Thoracic aorta (tissue), 2 donors: ENCODE results near the gene SLC9A8. TPM values are rescaled to one million over a fixed set of nuclear protein-coding genes. Genes with fewer than 3 reads are reported as not detected.

Experiments
- ATAC-seq: fragments of 150-250 bp; one replicate; pipeline ENCODE4 v1.8.0; 2017; ENCODE audit warnings: low read depth; ENCODE audit not compliant: insufficient number of reproducible peaks, low FRiP score
- DNase-seq: peaks from one replicate; pipeline ENCODE4 v3.0.0-alpha.2; 2020; ENCODE audit warnings: low spot score
- H3K27ac ChIP-seq, 2 donors: fragments of 200-600 bp; sonication (generic); 1 replicate in 1 of 2; 2 replicates in 1 of 2; pipeline ENCODE4 v1.5.1; 2016; ENCODE audit warnings: mild to moderate bottlenecking in 2 of 2, moderate library complexity in 2 of 2
- H3K27me3 ChIP-seq: fragments of 200-600 bp; sonication (generic); replicated peaks from 2 replicates; pipeline ENCODE4 v1.6.0; 2016; ENCODE audit warnings: mild to moderate bottlenecking; ENCODE audit not compliant: insufficient read depth
- H3K36me3 ChIP-seq: fragments of 200-600 bp; sonication (generic); one replicate; pipeline ENCODE4 v1.5.1; 2016
- H3K4me1 ChIP-seq, 2 donors: fragments of 200-600 bp; sonication (generic); 1 replicate in 1 of 2; 2 replicates in 1 of 2; pipeline versions ENCODE4 v1.5.1 to v1.6.0; 2016; ENCODE audit warnings: low read depth in 2 of 2, mild to moderate bottlenecking in 1 of 2; ENCODE audit not compliant: control insufficient read depth in 1 of 2
- H3K4me3 ChIP-seq: fragments of 200-600 bp; sonication (generic); 2 replicates; pipeline ENCODE4 v1.5.1; 2016; ENCODE audit warnings: mild to moderate bottlenecking
- H3K9me3 ChIP-seq: fragments of 200-600 bp; sonication (generic); 2 replicates; pipeline ENCODE4 v1.5.1; 2016
- CTCF ChIP-seq: fragments of 200-600 bp; sonication (generic); IDR thresholded peaks from one replicate; pipeline ENCODE4 v1.5.1; 2019; ENCODE audit warnings: antibody characterized with exemption
- total RNA-seq, 2 donors: library from RNA; depleted of rRNA; stranded (reverse); fragments of >200 nt; gene quantifications; one replicate each; pipeline versions ENCODE4 v1.1.0 to v1.2.3, GENCODE V29; 2016

The SLC9A8 gene
- total RNA-seq, 2 donors from 2014 or later: 9.2 to 14.3 TPM

- DNase-seq: no peak
- Histone ChIP-seq H3K9me3 (no peaks in the 10 kb centered on the region), H3K4me1 (peaks cover 3 to 5% of the 10 kb centered on the region in 2 donors), H3K36me3 (no peaks in the 10 kb centered on the region), H3K27ac (peak overlapping the region in 1 of 2 donors; percentile 5), H3K4me3 (peak overlapping the region; percentile 40), H3K27me3 (no peaks in the 10 kb centered on the region)
- TF ChIP-seq CTCF: peak; percentile 86
- ATAC-seq: peak; percentile 51
Measured at GRCh38 chr20:49928411-49929141, 115.9 kb downstream of the SLC9A8 start.

GRCh38 chr20:49929142-49929494 is 116.5 kb downstream of the SLC9A8 start:
- no peaks in the 10 kb centered on the region for H3K9me3 ChIP-seq
- H3K4me1 ChIP-seq: peaks cover 3 to 5% of the 10 kb centered on the region in 2 donors
- DNase-seq (no peak), ATAC-seq (no peak)
- H3K4me3 ChIP-seq: peak overlapping the region; percentile 40
- no peaks in the 10 kb centered on the region for H3K27me3 ChIP-seq
- no peak overlapping the region for H3K27ac ChIP-seq
- TF ChIP-seq CTCF: no peak
- no peaks in the 10 kb centered on the region for H3K36me3 ChIP-seq

GRCh38 chr20:49935746-49936152 is 123.1 kb downstream of the SLC9A8 start:
- peak; percentile 6 for ATAC-seq
- Histone ChIP-seq H3K36me3 (peaks cover 3% of the 10 kb centered on the region), H3K4me3 (peak overlapping the region; percentile 100), H3K27ac (peak overlapping the region; percentile 41 to 46), H3K4me1 (peaks cover 27 to 32% of the 10 kb centered on the region in 2 donors), H3K9me3 (no peaks in the 10 kb centered on the region), H3K27me3 (no peaks in the 10 kb centered on the region)
- TF ChIP-seq CTCF: no peak
- no peak for DNase-seq

- no peaks in the 10 kb centered on the region for H3K9me3 ChIP-seq
- peak within 1 kb of the TSS; percentile 100 for H3K4me3 ChIP-seq
- peak within 1 kb of the TSS; percentile 83 to 94 for H3K27ac ChIP-seq
- H3K4me1 ChIP-seq: peaks cover 29 to 32% of the 10 kb centered on the region in 2 donors
- DNase-seq: peak; percentile 63
- ATAC-seq: peak; percentile 83
- TF ChIP-seq CTCF: no peak
- H3K27me3 ChIP-seq: no peaks in the 10 kb centered on the region
- H3K36me3 ChIP-seq: peaks cover 8% of the 10 kb centered on the region
Measured at GRCh38 chr20:49936153-49937026, 123.8 kb downstream of the SLC9A8 start, which contains the start of gene RNF114. Gene RNF114, plus strand, starts transcription at chr20:49936397. Its CDS starts 16 bp downstream, at chr20:49936413.
